ENCODE results near the gene LHFPL2.

The LHFPL2 gene

DNA sequence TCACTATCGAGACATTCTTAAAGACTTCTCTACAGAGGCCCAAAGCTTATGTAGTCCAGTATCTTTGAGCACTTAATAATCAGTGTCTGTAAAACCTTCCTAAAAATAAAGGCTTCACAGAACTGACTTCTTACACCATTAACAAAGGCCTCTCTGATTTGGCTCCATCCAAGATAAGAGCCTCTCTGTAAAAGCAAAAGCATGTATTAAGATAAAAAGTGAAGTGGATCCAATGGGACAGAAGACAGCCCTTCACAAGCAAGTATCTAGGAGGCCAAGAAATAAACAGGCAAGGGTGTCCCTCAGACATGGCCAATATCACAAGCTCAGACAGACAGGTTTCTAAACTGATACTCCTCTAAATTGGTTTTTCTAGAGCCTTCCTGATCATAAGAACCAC, 11.9 kb downstream of the LHFPL2 start:
- TF ChIP-seq MYC (IDR thresholded peaks at IDR 0.05; ENCODE audit: low read depth, low read length): no peak
- TF ChIP-seq, protein P1, sequence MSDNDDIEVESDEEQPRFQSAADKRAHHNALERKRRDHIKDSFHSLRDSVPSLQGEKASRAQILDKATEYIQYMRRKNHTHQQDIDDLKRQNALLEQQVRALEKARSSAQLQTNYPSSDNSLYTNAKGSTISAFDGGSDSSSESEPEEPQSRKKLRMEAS (IDR thresholded peaks at IDR 0.05; ENCODE audit: low read depth, low read length): no peak
- TF ChIP-seq, protein P2, sequence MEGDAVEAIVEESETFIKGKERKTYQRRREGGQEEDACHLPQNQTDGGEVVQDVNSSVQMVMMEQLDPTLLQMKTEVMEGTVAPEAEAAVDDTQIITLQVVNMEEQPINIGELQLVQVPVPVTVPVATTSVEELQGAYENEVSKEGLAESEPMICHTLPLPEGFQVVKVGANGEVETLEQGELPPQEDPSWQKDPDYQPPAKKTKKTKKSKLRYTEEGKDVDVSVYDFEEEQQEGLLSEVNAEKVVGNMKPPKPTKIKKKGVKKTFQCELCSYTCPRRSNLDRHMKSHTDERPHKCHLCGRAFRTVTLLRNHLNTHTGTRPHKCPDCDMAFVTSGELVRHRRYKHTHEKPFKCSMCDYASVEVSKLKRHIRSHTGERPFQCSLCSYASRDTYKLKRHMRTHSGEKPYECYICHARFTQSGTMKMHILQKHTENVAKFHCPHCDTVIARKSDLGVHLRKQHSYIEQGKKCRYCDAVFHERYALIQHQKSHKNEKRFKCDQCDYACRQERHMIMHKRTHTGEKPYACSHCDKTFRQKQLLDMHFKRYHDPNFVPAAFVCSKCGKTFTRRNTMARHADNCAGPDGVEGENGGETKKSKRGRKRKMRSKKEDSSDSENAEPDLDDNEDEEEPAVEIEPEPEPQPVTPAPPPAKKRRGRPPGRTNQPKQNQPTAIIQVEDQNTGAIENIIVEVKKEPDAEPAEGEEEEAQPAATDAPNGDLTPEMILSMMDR (IDR thresholded peaks at IDR 0.05; ENCODE audit: low read depth, low read length): no peak
- TF ChIP-seq POLR2A (IDR thresholded peaks at IDR 0.05; ENCODE audit: extremely low read depth, insufficient read length): no peak
- DNase-seq (ENCODE audit: low read depth): no peak
- H3K4me3 ChIP-seq (ENCODE audit: low read depth, low read length): no peak overlapping the region

DNA sequence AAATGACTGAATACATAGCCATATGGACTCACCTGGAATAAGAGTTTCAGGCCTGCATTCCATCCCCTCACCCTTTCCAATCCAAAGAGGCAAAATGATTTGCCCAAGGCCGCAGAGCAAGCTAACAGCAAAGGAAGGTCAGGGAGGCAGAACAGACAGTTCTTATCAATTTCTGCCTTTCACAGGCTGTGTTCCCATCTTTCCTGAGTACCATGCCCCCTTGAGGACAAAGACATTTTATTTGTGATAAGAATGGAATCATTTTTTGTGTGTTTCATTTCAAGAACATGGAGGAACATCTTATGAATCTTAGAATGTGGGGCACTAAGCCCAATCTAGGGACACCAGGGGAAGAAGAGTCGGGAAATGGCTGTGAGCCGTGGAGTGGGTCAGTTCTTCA, 13.9 kb downstream of the LHFPL2 start:
- peak; percentile 37 for DNase-seq (ENCODE audit: low read depth)
- TF ChIP-seq, protein P1 (IDR thresholded peaks at IDR 0.05; ENCODE audit: low read depth, low read length): no peak
- no peak for TF ChIP-seq POLR2A (IDR thresholded peaks at IDR 0.05; ENCODE audit: extremely low read depth, insufficient read length)
- no peak for TF ChIP-seq MYC (IDR thresholded peaks at IDR 0.05; ENCODE audit: low read depth, low read length)
- TF ChIP-seq, protein P2 (IDR thresholded peaks at IDR 0.05; ENCODE audit: low read depth, low read length): no peak
- H3K4me3 ChIP-seq (ENCODE audit: low read depth, low read length): no peak overlapping the region

DNA sequence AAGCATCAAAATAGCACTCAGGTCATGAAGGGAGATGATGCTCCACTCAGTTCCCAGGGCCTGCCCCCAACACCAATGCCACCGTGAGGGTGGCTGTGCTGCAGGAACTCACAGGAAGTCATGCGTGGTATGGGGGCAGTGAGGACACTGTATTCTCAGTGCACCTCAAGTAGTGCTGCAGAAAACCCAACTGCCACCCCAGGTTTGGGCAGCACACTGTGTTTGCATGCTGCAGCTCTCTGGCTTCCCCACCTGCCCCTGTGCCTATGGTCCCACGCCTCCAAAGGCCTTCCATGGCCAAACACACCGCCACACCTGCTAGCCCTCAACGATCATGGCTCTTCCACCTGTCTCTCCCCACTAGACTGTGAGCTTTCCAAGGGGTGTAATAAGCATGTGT, 14.3 kb downstream of the LHFPL2 start:
- TF ChIP-seq POLR2A (IDR thresholded peaks at IDR 0.05; ENCODE audit: extremely low read depth, insufficient read length) (no peak), MYC (IDR thresholded peaks at IDR 0.05; ENCODE audit: low read depth, low read length) (no peak)
- TF ChIP-seq, protein P1 (IDR thresholded peaks at IDR 0.05; ENCODE audit: low read depth, low read length): no peak
- TF ChIP-seq, protein P2 (IDR thresholded peaks at IDR 0.05; ENCODE audit: low read depth, low read length): no peak
- H3K4me3 ChIP-seq (ENCODE audit: low read depth, low read length): no peak overlapping the region
- DNase-seq (ENCODE audit: low read depth): no peak

DNA sequence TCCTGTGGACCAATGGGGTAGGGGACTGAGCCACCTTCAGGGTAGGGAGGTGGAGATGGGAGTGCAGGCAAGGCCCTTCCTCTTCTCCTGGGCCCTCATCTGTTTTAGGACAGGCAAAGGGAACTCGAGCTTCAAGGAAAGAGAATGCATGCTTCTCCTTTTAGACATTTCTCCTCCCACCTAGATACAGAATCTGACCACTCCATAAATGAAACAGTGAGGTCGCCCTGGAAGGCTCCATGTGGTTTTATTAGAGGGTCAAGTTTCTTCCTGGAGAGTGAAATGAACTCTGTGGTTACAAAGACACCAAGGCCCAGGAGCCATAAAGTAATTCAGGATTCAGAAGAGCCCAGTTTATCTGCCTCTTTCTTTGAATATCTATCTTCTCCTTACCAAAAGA, 14.9 kb downstream of the LHFPL2 start:
- DNase-seq (ENCODE audit: low read depth): peak; percentile 18
- H3K4me3 ChIP-seq (ENCODE audit: low read depth, low read length): no peak overlapping the region
- TF ChIP-seq MYC (IDR thresholded peaks at IDR 0.05; ENCODE audit: low read depth, low read length): no peak
- TF ChIP-seq, protein P2 (IDR thresholded peaks at IDR 0.05; ENCODE audit: low read depth, low read length): no peak
- TF ChIP-seq, protein P1 (IDR thresholded peaks at IDR 0.05; ENCODE audit: low read depth, low read length): no peak
- TF ChIP-seq POLR2A (IDR thresholded peaks at IDR 0.05; ENCODE audit: extremely low read depth, insufficient read length): no peak

DNA sequence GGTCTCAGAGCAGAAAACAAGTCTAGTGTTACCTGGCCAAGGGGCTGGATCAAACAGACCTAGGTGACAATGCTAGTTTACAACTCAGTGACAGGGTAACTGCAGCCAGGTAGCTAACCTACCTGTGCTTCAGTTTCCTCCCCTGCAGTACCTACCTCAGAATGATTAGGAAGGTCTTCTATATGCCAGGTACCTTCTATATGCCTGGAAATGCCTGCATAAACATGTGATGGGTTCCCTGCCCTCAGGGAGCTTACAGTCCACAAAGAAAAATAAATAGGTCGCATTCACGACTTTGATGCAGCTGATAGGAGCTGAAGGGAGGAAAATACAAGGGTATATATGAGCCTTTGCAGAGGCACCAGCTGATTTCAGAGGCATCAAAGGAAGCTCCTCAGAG, 16.1 kb downstream of the LHFPL2 start:
- TF ChIP-seq, protein P1 (IDR thresholded peaks at IDR 0.05; ENCODE audit: low read depth, low read length): no peak
- TF ChIP-seq, protein P2 (IDR thresholded peaks at IDR 0.05; ENCODE audit: low read depth, low read length): no peak
- no peak for TF ChIP-seq POLR2A (IDR thresholded peaks at IDR 0.05; ENCODE audit: extremely low read depth, insufficient read length)
- no peak for TF ChIP-seq MYC (IDR thresholded peaks at IDR 0.05; ENCODE audit: low read depth, low read length)
- DNase-seq (ENCODE audit: low read depth): no peak
- no peak overlapping the region for H3K4me3 ChIP-seq (ENCODE audit: low read depth, low read length)

DNA sequence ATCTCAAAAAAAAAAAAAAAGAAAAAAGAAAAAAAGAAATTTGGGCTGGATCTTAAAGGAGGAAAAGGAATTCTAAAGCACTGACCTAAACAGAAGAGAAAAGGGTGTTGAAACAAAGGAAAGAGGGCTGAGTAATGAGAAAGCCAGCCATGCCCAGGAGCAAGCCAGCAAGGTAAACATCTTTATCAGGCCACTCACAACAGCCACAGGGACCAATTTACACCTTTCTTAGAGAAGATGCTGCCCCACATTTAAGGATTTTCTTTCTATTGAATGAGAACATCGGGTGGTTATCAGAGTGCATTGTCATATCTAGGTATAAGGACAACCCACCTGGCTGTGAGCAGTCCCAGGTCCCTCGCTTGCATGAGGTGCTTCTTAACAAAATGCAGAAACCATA, 16.6 kb downstream of the LHFPL2 start:
- no peak for DNase-seq (ENCODE audit: low read depth)
- H3K4me3 ChIP-seq (ENCODE audit: low read depth, low read length): no peak overlapping the region
- TF ChIP-seq MYC (IDR thresholded peaks at IDR 0.05; ENCODE audit: low read depth, low read length) (no peak), POLR2A (IDR thresholded peaks at IDR 0.05; ENCODE audit: extremely low read depth, insufficient read length) (no peak)
- TF ChIP-seq, protein P2 (IDR thresholded peaks at IDR 0.05; ENCODE audit: low read depth, low read length): no peak
- TF ChIP-seq, protein P1 (IDR thresholded peaks at IDR 0.05; ENCODE audit: low read depth, low read length): no peak
